Muscle of leg (tissue), 11 donors: Measurements from ENCODE around the gene RILPL1. TPM values are rescaled to one million over a fixed set of nuclear protein-coding genes. Genes with fewer than 3 reads are reported as not detected.
"Not testable (repeated sequence)": the region's sequence is repeated elsewhere in the genome, so short reads cannot be mapped to it uniquely, and the experiment has no call there.

ENCODE experiments used
- DNase-seq: peaks from one replicate; pipeline ENCODE4 v3.0.0; 2013
- H3K27ac ChIP-seq: one replicate; pipeline ENCODE4 v1.5.1; 2013; ENCODE audit warnings: mild to moderate bottlenecking, low read length, control low read depth
- H3K27me3 ChIP-seq: one replicate; pipeline ENCODE4 v1.6.1; 2013; ENCODE audit warnings: low read length; ENCODE audit not compliant: control insufficient read depth, insufficient read depth
- H3K36me3 ChIP-seq: one replicate; pipeline ENCODE4 v1.6.1; 2013; ENCODE audit warnings: low read length; ENCODE audit not compliant: control insufficient read depth, insufficient read depth
- H3K4me1 ChIP-seq: one replicate; pipeline ENCODE4 v1.6.1; 2013; ENCODE audit warnings: low read length; ENCODE audit not compliant: control insufficient read depth, insufficient read depth
- H3K4me3 ChIP-seq: one replicate; pipeline ENCODE4 v1.5.1; 2013; ENCODE audit warnings: low read length, control low read depth
- H3K9me3 ChIP-seq: replicated peaks from 2 replicates; pipeline ENCODE4 v1.6.1; 2013; ENCODE audit warnings: low read depth, low read length; ENCODE audit not compliant: control insufficient read depth
- WGBS: methylation state at CpG from one replicate; pipeline ENCODE4 v1.1.5; 2013; ENCODE audit warnings: missing lambda C conversion rate; ENCODE audit not compliant: insufficient coverage; 5-methylcytosine and 5-hydroxymethylcytosine counted together
- polyA plus RNA-seq, 8 donors: library from polyadenylated mRNA; unstranded; fragments of 120-200 nt; gene quantifications; one replicate each; pipeline versions ENCODE4 v1.2.1 to v1.2.3, GENCODE V29; 2013; ENCODE audit warnings: inconsistent platforms in 1 of 8, low replicate concordance in 1 of 8; ENCODE audit not compliant: insufficient read length in 8 of 8, insufficient read depth in 1 of 8
- total RNA-seq: library from RNA; stranded (reverse); fragments of 120-200 nt; gene quantifications from one replicate; pipeline ENCODE4 v1.2.4, GENCODE V29; 2013

Gene RILPL1
- total and polyA plus RNA-seq, 9 donors = 24.8 to 38.3 (median 30.7) TPM

DNA sequence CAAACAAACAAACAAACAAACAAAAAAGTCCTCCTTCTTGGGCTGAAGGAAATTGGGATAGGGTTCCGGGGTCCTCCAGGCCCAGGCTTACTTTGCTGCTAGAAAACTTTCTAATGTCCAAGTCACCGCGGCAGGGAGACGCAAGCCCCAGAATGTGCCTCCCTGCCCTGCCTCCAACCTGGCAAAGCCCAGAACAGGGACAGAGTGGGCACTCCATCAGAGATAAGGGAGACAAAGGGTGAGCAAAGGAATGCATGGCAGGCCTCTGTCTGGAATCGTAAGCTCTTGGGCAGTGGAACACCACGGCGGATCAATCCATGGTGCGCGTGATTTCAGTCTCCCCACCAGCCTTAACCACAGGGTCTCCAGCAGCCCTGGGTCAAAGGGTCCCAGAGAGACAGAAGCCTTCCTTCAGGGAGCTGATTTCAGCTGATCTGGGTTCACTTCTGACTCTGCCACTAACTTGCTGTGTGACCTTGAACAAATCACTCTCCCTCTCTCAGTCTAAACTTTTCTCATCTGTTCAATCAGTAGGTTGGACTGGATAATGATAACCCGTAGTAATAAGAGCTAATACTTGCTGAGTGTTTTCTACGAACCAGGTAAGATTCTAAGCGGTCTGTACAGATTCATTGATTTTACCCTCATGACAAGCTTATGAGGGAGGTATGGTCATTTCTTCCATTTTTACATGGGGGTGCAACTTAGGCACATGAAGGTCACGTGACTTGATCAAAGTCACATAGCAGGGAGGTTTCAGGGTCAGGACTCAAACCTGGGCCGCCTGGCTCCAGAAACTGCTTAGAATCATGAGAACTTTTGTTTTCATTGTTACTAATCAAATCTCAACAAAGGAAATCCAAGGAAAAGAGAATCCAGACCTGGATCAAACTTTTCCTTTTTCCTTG, 12.7 kb downstream of the RILPL1 start:
- H3K36me3 ChIP-seq = peaks cover 74% of the 10 kb centered on the region
- no peak for DNase-seq
- peaks cover 10% of the 10 kb centered on the region for H3K4me1 ChIP-seq
- no peaks in the 10 kb centered on the region for H3K27me3 ChIP-seq
- H3K9me3 ChIP-seq = no peaks in the 10 kb centered on the region
- H3K4me3 ChIP-seq = no peak overlapping the region
- H3K27ac ChIP-seq = no peak overlapping the region
- 93% methylated on average over 9 of the region's 14 CpGs for WGBS

- Histone ChIP-seq H3K36me3 (peaks cover 71% of the 10 kb centered on the region), H3K4me3 (no peak overlapping the region), H3K9me3 (no peaks in the 10 kb centered on the region), H3K4me1 (peaks cover 10% of the 10 kb centered on the region), H3K27me3 (no peaks in the 10 kb centered on the region), H3K27ac (peak overlapping the region; percentile 82)
- peak; percentile 54 for DNase-seq
- WGBS = 72% methylated on average over 24 of the region's 24 CpGs
These were observed 14.1 kb downstream of the RILPL1 start for GRCh38 chr12:123519141-123520001.

DNA sequence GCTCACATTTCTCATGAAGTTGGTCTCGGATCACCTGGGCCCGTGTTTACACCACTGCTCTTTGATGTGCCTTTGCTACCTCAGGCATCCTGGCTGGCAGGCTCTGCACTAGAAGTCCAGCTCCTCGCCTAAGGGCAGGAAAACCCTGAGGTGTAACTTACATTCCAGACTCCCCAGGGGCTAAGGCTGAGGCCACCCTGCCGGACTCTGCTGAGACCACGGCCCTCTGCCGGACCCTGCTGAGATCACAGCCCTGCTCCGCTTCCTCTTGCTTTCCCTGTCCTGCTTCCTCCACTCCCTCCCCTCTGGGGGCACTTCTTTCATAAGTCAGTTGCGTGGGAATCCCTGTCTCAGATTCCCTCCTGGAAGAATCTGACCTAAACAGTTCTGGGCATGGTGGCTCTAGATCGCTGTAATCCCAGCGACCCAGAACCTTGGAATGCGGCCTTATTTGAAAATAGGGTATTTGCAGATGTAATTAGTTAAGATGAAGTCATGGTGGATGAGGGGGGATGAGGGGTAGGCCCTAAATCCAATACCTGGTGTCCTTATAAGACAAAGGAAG, 17.2 kb downstream of the RILPL1 start:
- WGBS = 69% methylated on average over 10 of the region's 11 CpGs

GRCh38 chr12:123514582-123515221, 18.8 kb downstream of the RILPL1 start:
- not testable (repeated sequence) for H3K27ac ChIP-seq, H3K4me1 ChIP-seq, H3K9me3 ChIP-seq, DNase-seq, H3K27me3 ChIP-seq, H3K4me3 ChIP-seq
- no CpG with 5 or more reads among the region's 1 CpG for WGBS
- H3K36me3 ChIP-seq = peaks cover 71% of the 10 kb centered on the region

More for the DNA sequence above, 17.2 kb downstream of the RILPL1 start:
- Histone ChIP-seq H3K36me3 (peaks cover 73% of the 10 kb centered on the region), H3K27me3 (no peaks in the 10 kb centered on the region), H3K27ac (no peak overlapping the region), H3K9me3 (no peaks in the 10 kb centered on the region), H3K4me1 (peaks cover 13% of the 10 kb centered on the region), H3K4me3 (no peak overlapping the region)
- no peak for DNase-seq

GRCh38 chr12:123513805-123514204, 19.7 kb downstream of the RILPL1 start:
- no peak for DNase-seq
- Histone ChIP-seq H3K36me3 (peaks cover 67% of the 10 kb centered on the region), H3K9me3 (no peaks in the 10 kb centered on the region), H3K27ac (no peak overlapping the region), H3K4me1 (peaks cover 3% of the 10 kb centered on the region), H3K4me3 (no peak overlapping the region), H3K27me3 (no peaks in the 10 kb centered on the region)
- WGBS = 71% methylated on average over 13 of the region's 13 CpGs

- H3K27ac ChIP-seq = no peak overlapping the region
- no peak for DNase-seq
- peaks cover 3% of the 10 kb centered on the region for H3K4me1 ChIP-seq
- WGBS = 55% methylated on average over 18 of the region's 26 CpGs
- no peaks in the 10 kb centered on the region for H3K9me3 ChIP-seq
- H3K4me3 ChIP-seq = no peak overlapping the region
- peaks cover 69% of the 10 kb centered on the region for H3K36me3 ChIP-seq
- no peaks in the 10 kb centered on the region for H3K27me3 ChIP-seq
These were observed 20.5 kb downstream of the RILPL1 start for GRCh38 chr12:123512838-123513665.

DNA sequence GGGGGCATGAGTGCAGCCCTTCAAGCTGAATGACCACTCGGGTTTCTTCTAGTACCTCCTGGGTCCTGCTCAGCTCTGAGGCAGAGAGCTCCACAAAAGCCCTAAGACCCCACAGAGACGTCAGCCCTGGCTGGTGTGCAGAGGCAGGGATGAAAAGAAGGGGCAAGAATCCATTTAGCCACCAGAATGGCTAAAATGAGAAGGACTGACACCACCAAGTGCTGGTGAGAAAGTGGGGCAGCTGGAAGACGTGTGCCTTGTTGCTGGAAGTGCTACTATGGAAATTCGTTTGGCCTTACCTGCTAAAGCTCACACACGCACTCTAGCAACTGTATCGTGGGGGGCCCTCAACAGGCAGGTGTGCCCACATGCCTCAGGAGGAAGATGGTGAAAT, 26.7 kb downstream of the RILPL1 start:
- Histone ChIP-seq H3K9me3 (no peaks in the 10 kb centered on the region), H3K27ac (no peak overlapping the region), H3K4me3 (no peak overlapping the region), H3K36me3 (peaks cover 44% of the 10 kb centered on the region), H3K4me1 (no peaks in the 10 kb centered on the region), H3K27me3 (no peaks in the 10 kb centered on the region)
- WGBS = 83% methylated on average over 6 of the region's 6 CpGs
- DNase-seq = no peak

DNA sequence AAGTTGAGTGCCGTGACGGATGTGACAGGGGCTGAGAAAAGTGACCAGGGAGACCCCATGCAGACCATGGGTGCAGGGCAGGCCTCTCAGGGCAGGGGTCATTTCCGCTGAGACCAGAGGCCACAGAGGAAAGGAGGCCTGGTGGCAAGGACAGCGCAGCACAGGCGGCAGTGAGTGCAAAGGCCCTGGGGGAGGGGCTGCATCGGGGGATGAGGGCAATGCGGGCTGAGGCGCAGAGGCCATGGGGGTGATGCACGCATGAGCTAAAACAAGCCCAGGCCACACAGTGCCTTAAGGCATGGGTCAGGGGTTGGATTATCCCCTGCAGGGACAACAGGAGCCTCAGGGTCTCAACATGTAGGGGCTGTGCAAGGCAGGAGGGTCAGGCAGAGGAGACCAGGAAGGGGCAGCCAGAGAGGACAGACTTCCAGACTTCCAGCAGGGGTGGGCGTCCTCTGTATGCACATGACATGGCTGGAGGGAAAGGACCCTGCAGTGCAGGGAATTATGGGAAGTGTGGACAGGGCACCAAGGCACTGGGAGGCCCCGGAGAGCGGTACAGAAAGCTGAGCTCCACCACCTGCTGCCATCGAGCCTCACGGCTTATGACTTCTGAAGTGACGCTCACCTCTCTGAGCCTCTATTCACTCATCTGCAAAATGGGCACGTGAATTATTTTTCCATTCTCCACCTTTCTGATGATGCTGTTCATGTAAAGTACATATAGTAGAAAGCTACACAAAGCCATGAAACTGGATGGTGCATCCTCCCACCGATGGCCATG, 27.3 kb downstream of the RILPL1 start:
- Histone ChIP-seq H3K36me3 (peaks cover 39% of the 10 kb centered on the region), H3K9me3 (no peaks in the 10 kb centered on the region), H3K4me3 (no peak overlapping the region), H3K27me3 (no peaks in the 10 kb centered on the region), H3K27ac (no peak overlapping the region), H3K4me1 (no peaks in the 10 kb centered on the region)
- WGBS = 90% methylated on average over 11 of the region's 17 CpGs
- no peak for DNase-seq
